ENCODE data around the gene PUSL1. TPM values are rescaled to one million over a fixed set of nuclear protein-coding genes. Genes with fewer than 3 reads are reported as not detected.
A peak's percentile ranks its signal among the peaks of the same experiment; 100 is the strongest.

The PUSL1 gene
- total and polyA plus RNA-seq, 2 of the 13 experiments (the other 11 are each of a cell fraction or from before 2014, with no cell fraction given): 8.3 to 22.2 TPM

DNA sequence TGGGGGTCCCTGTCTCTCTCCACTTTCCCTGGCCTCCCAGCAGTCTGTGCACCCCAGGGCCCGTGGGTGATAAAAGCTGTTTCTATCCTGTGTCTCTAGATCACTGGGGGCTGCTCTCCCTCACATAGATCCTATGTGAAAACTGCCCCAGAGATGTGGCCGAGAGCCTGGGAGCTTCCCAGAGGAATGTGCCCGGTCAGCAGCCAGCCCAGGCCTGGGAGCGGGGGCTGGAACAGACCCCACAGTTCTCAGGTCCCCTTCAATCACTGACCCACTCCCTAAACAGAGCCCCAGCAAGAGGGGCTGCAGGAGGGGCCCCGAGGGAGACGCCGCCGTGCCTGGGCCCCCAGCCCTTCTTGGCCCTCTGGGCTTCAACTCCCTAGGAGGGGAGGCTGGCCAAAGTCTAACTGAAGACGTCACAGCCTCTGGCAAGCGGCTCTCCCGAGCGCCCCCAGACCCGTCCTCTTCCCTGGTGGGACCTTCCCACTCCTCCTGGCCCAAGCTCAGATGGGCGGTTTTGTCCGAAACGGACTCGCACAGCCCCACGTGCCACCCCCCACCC is 49.6 kb downstream of the PUSL1 start (continued):
- TF ChIP-seq PHF8 (CRISPR knock-in tag; IDR thresholded peaks at IDR 0.05) (0 out of 2 replicates have a peak, but pooled peaks have one; percentile 1), KLF13 (CRISPR knock-in tag; IDR thresholded peaks at IDR 0.05) (no peak), ATF1 (CRISPR knock-in tag; IDR thresholded peaks at IDR 0.05) (no peak), FIP1L1 (IDR thresholded peaks at IDR 0.05; ENCODE audit: borderline replicate concordance, insufficient read depth, low read depth, low read length) (no peak), SPEN (CRISPR knock-in tag; IDR thresholded peaks at IDR 0.05; ENCODE audit: low read depth) (no peak), EHMT2 (IDR thresholded peaks at IDR 0.05; ENCODE audit: borderline replicate concordance, low read depth, low read length) (no peak), SRSF9 (IDR thresholded peaks at IDR 0.05; ENCODE audit: borderline replicate concordance, insufficient read depth, low read depth, low read length, poor library complexity, severe bottlenecking) (no peak), PRMT3 (CRISPR knock-in tag; IDR thresholded peaks at IDR 0.05; ENCODE audit: borderline replicate concordance, low read depth) (no peak), KLF6 (CRISPR knock-in tag; IDR thresholded peaks at IDR 0.05) (no peak), ATRX (CRISPR knock-in tag; IDR thresholded peaks at IDR 0.05; ENCODE audit: borderline replicate concordance) (no peak), ZNF569 (CRISPR knock-in tag; IDR thresholded peaks at IDR 0.05; ENCODE audit: borderline replicate concordance) (no peak), SNAI1 (CRISPR knock-in tag; IDR thresholded peaks at IDR 0.05; ENCODE audit: borderline replicate concordance) (no peak), ZNF225 (CRISPR knock-in tag; IDR thresholded peaks at IDR 0.05) (no peak), ZNF773 (CRISPR knock-in tag; IDR thresholded peaks at IDR 0.05; ENCODE audit: borderline replicate concordance) (no peak), TAF1 (CRISPR knock-in tag; IDR thresholded peaks at IDR 0.05) (no peak), ZNF788 (CRISPR knock-in tag; IDR thresholded peaks at IDR 0.05; ENCODE audit: borderline replicate concordance) (no peak), HNRNPH1 (optimal IDR thresholded peaks at IDR 0.05; ENCODE audit: low read depth, low read length) (no peak), NFIB (CRISPR knock-in tag; IDR thresholded peaks at IDR 0.05; ENCODE audit: borderline replicate concordance) (no peak), ZFP1 (CRISPR knock-in tag; IDR thresholded peaks at IDR 0.05) (no peak), YEATS2 (CRISPR knock-in tag; IDR thresholded peaks at IDR 0.05; ENCODE audit: borderline replicate concordance) (no peak), ZSCAN30 (CRISPR knock-in tag; IDR thresholded peaks at IDR 0.05) (no peak), ZBTB7A (CRISPR knock-in tag; IDR thresholded peaks at IDR 0.05) (no peak)
- TF ChIP-seq, protein P1, sequence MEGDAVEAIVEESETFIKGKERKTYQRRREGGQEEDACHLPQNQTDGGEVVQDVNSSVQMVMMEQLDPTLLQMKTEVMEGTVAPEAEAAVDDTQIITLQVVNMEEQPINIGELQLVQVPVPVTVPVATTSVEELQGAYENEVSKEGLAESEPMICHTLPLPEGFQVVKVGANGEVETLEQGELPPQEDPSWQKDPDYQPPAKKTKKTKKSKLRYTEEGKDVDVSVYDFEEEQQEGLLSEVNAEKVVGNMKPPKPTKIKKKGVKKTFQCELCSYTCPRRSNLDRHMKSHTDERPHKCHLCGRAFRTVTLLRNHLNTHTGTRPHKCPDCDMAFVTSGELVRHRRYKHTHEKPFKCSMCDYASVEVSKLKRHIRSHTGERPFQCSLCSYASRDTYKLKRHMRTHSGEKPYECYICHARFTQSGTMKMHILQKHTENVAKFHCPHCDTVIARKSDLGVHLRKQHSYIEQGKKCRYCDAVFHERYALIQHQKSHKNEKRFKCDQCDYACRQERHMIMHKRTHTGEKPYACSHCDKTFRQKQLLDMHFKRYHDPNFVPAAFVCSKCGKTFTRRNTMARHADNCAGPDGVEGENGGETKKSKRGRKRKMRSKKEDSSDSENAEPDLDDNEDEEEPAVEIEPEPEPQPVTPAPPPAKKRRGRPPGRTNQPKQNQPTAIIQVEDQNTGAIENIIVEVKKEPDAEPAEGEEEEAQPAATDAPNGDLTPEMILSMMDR (CRISPR knock-in tag; IDR thresholded peaks at IDR 0.05): 0 out of 2 replicates have a peak, but pooled peaks have one; percentile 8
- TF ChIP-seq, protein P2, sequence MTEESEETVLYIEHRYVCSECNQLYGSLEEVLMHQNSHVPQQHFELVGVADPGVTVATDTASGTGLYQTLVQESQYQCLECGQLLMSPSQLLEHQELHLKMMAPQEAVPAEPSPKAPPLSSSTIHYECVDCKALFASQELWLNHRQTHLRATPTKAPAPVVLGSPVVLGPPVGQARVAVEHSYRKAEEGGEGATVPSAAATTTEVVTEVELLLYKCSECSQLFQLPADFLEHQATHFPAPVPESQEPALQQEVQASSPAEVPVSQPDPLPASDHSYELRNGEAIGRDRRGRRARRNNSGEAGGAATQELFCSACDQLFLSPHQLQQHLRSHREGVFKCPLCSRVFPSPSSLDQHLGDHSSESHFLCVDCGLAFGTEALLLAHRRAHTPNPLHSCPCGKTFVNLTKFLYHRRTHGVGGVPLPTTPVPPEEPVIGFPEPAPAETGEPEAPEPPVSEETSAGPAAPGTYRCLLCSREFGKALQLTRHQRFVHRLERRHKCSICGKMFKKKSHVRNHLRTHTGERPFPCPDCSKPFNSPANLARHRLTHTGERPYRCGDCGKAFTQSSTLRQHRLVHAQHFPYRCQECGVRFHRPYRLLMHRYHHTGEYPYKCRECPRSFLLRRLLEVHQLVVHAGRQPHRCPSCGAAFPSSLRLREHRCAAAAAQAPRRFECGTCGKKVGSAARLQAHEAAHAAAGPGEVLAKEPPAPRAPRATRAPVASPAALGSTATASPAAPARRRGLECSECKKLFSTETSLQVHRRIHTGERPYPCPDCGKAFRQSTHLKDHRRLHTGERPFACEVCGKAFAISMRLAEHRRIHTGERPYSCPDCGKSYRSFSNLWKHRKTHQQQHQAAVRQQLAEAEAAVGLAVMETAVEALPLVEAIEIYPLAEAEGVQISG (CRISPR knock-in tag; IDR thresholded peaks at IDR 0.05): no peak
- TF ChIP-seq, protein P3, sequence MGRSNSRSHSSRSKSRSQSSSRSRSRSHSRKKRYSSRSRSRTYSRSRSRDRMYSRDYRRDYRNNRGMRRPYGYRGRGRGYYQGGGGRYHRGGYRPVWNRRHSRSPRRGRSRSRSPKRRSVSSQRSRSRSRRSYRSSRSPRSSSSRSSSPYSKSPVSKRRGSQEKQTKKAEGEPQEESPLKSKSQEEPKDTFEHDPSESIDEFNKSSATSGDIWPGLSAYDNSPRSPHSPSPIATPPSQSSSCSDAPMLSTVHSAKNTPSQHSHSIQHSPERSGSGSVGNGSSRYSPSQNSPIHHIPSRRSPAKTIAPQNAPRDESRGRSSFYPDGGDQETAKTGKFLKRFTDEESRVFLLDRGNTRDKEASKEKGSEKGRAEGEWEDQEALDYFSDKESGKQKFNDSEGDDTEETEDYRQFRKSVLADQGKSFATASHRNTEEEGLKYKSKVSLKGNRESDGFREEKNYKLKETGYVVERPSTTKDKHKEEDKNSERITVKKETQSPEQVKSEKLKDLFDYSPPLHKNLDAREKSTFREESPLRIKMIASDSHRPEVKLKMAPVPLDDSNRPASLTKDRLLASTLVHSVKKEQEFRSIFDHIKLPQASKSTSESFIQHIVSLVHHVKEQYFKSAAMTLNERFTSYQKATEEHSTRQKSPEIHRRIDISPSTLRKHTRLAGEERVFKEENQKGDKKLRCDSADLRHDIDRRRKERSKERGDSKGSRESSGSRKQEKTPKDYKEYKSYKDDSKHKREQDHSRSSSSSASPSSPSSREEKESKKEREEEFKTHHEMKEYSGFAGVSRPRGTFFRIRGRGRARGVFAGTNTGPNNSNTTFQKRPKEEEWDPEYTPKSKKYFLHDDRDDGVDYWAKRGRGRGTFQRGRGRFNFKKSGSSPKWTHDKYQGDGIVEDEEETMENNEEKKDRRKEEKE (IDR thresholded peaks at IDR 0.05): no peak

Data from HepG2 (cell line).